HCT116 (cell line): Measurements from ENCODE around the gene ST7L. TPM values are rescaled to one million over a fixed set of nuclear protein-coding genes. Genes with fewer than 3 reads are reported as not detected.

Experiments used
- ATAC-seq: fragments of 200-7000 bp; cut with Tn5 transposase; 2 replicates; pipeline ENCODE4 v1.9.1; 2020; ENCODE audit warnings: mild to moderate bottlenecking, moderate library complexity
- BruUV-seq: library from RNA; stranded (reverse); fragments of 400-500 nt; replicated peaks from 2 replicates; lab custom pipeline; 2021; lab: Mats Ljungman, UMichigan
- CTCF ChIA-PET: fragments of 300-600 bp; sonication (Branson Sonifier 250); formaldehyde crosslinking; loops from one replicate; lab custom pipeline; 2021; ENCODE audit warnings: antibody characterized with exemption; lab: Charles Lee
- POLR2A ChIA-PET: fragments of 300-600, 350-600 bp; sonication (Branson Sonifier 250); formaldehyde crosslinking; loops from one replicate; lab custom pipeline; 2021; ENCODE audit warnings: antibody characterized with exemption; lab: Charles Lee
- RAD21 ChIA-PET, 2 experiments: fragments of 300-600 bp; sonication (Branson Sonifier 250); formaldehyde crosslinking; loops; one replicate each; lab custom pipeline; 2023; ENCODE audit warnings: low total read pairs in 2 of 2; ENCODE audit not compliant: uncharacterized antibody in 2 of 2, unreplicated experiment in 2 of 2, low non-redundant PET in 1 of 2; lab: Charles Lee
- DNase-seq: peaks from one replicate; pipeline ENCODE4 v3.0.0-alpha.2; 2010; ENCODE audit warnings: low read depth, low spot score
- H2AFZ ChIP-seq: fragments of 200-600 bp; shearing (Covaris generic), sonication (generic); 2 replicates; pipeline ENCODE4 v1.6.1; 2017; ENCODE audit warnings: low read depth, mixed run types, mixed read lengths, antibody characterized with exemption, low read length; ENCODE audit not compliant: poor library complexity, severe bottlenecking
- H3K27ac ChIP-seq: 2 replicates; pipeline ENCODE4 v1.5.1; 2012; ENCODE audit warnings: low read depth, low read length
- H3K27me3 ChIP-seq: fragments of 200-600 bp; sonication (generic); 2 replicates; pipeline ENCODE4 v1.6.1; 2016; ENCODE audit warnings: mixed run types, low read length, mixed read lengths; ENCODE audit not compliant: insufficient read depth
- H3K36me3 ChIP-seq, 2 experiments: fragments of 200-500 bp in 1 of 2; fragments of 200-600 bp in 1 of 2; sonication (Bioruptor generic) in 1 of 2; sonication (generic) in 1 of 2; 2 replicates each; pipeline versions ENCODE4 v1.5.1 to v1.6.1; 2014 to 2016; ENCODE audit warnings: low read length in 2 of 2, inconsistent platforms in 1 of 2, mixed read lengths in 1 of 2, mixed run types in 1 of 2; ENCODE audit not compliant: insufficient read depth in 2 of 2, control insufficient read depth in 1 of 2
- H3K4me1 ChIP-seq, 2 experiments: fragments of 200-600 bp in 1 of 2; sonication (generic) in 1 of 2; 2 replicates each; pipeline versions ENCODE4 v1.5.1 to v1.6.1; 2012 to 2017; ENCODE audit warnings: low read length in 2 of 2, inconsistent platforms in 1 of 2, mild to moderate bottlenecking in 1 of 2, mixed read lengths in 1 of 2, mixed run types in 1 of 2, moderate library complexity in 1 of 2; ENCODE audit not compliant: insufficient read depth in 2 of 2, control insufficient read depth in 1 of 2
- H3K4me2 ChIP-seq: fragments of 200-600 bp; sonication (generic); 2 replicates; pipeline ENCODE4 v1.6.1; 2017; ENCODE audit warnings: mixed run types, low read length, mixed read lengths
- H3K4me3 ChIP-seq, 2 experiments: fragments of 200-600 bp in 1 of 2; sonication (generic) in 1 of 2; replicated peaks in 1 of 2; 2 replicates each; pipeline ENCODE4 v1.5.1; 2011 to 2016; ENCODE audit warnings: low read length in 2 of 2, control low read depth in 1 of 2, low read depth in 1 of 2, mild to moderate bottlenecking in 1 of 2, mixed read lengths in 1 of 2, mixed run types in 1 of 2
- H3K79me2 ChIP-seq: fragments of 200-600 bp; sonication (generic); 2 replicates; pipeline ENCODE4 v1.6.1; 2017; ENCODE audit warnings: mild to moderate bottlenecking, mixed run types, low read length, moderate library complexity, mixed read lengths; ENCODE audit not compliant: insufficient read depth
- H3K9ac ChIP-seq: fragments of 200-600 bp; sonication (generic); 2 replicates; pipeline ENCODE4 v1.6.1; 2016; ENCODE audit warnings: low read length, mixed read lengths
- H3K9me2 ChIP-seq: fragments of 200-600 bp; sonication (generic), shearing (Covaris generic); 2 replicates; pipeline ENCODE4 v1.6.1; 2017; ENCODE audit warnings: mixed run types, mild to moderate bottlenecking, moderate library complexity; ENCODE audit not compliant: insufficient read depth
- H3K9me3 ChIP-seq, 2 experiments: fragments of 200-500 bp in 1 of 2; fragments of 200-600 bp in 1 of 2; sonication (Bioruptor generic) in 1 of 2; sonication (generic) in 1 of 2; 2 replicates each; pipeline ENCODE4 v1.6.1; 2014 to 2017; ENCODE audit warnings: low read length in 2 of 2, mixed read lengths in 2 of 2, inconsistent platforms in 1 of 2, low read depth in 1 of 2, mild to moderate bottlenecking in 1 of 2, mixed run types in 1 of 2, moderate library complexity in 1 of 2; ENCODE audit not compliant: control insufficient read depth in 1 of 2, insufficient read depth in 1 of 2
- H4K20me1 ChIP-seq: fragments of 200-600 bp; sonication (generic), shearing (Covaris generic); 2 replicates; pipeline ENCODE4 v1.6.1; 2017; ENCODE audit warnings: mixed run types, mild to moderate bottlenecking, moderate library complexity; ENCODE audit not compliant: insufficient read depth
- ATF3 ChIP-seq: IDR thresholded peaks from 2 replicates; pipeline ENCODE4 v1.6.1; 2012
- CBX3 ChIP-seq: IDR thresholded peaks from 2 replicates; pipeline ENCODE4 v1.6.1; 2012; ENCODE audit warnings: low read depth
- CEBPB ChIP-seq: IDR thresholded peaks from 2 replicates; pipeline ENCODE4 v1.6.1; 2012; ENCODE audit warnings: low read depth
- EGR1 ChIP-seq: IDR thresholded peaks from 2 replicates; pipeline ENCODE4 v1.6.1; 2012; ENCODE audit warnings: low read depth
- ELF1 ChIP-seq: IDR thresholded peaks from 2 replicates; pipeline ENCODE4 v1.6.1; 2012; ENCODE audit warnings: low read depth, borderline replicate concordance
- EZH2 ChIP-seq: fragments of 200-600 bp; sonication (generic); IDR thresholded peaks from 2 replicates; pipeline ENCODE4 v1.6.1; 2017; ENCODE audit warnings: antibody characterized with exemption, mixed run types
- FOSL1 ChIP-seq: IDR thresholded peaks from 2 replicates; pipeline ENCODE4 v1.6.1; 2012; ENCODE audit warnings: low read depth
- JUND ChIP-seq: IDR thresholded peaks from 2 replicates; pipeline ENCODE4 v1.6.1; 2012
- POLR2A ChIP-seq: IDR thresholded peaks from 2 replicates; pipeline ENCODE4 v1.7.0; 2011; ENCODE audit warnings: borderline replicate concordance; ENCODE audit not compliant: insufficient read depth, insufficient read length; ENCODE audit errors: extremely low read depth
- POLR2AphosphoS5 ChIP-seq: IDR thresholded peaks from 2 replicates; pipeline ENCODE4 v1.6.1; 2011; ENCODE audit warnings: mild to moderate bottlenecking, low read depth, low read length, moderate library complexity
- REST ChIP-seq: IDR thresholded peaks from 2 replicates; pipeline ENCODE4 v1.6.1; 2012; ENCODE audit warnings: low read depth
- SP1 ChIP-seq: IDR thresholded peaks from 2 replicates; pipeline ENCODE4 v1.6.1; 2012; ENCODE audit warnings: low read depth
- SRF ChIP-seq: IDR thresholded peaks from 2 replicates; pipeline ENCODE4 v1.6.1; 2012; ENCODE audit warnings: low read depth
- TCF7L2 ChIP-seq: IDR thresholded peaks from 2 replicates; pipeline ENCODE4 v1.7.0; 2011; ENCODE audit warnings: borderline replicate concordance, inconsistent platforms; ENCODE audit not compliant: insufficient read depth, insufficient read length; ENCODE audit errors: extremely low read depth
- YY1 ChIP-seq: IDR thresholded peaks from 2 replicates; pipeline ENCODE4 v1.6.1; 2011; ENCODE audit warnings: low read length, low read depth, moderate library complexity, mild to moderate bottlenecking; ENCODE audit not compliant: insufficient replicate concordance; ENCODE audit errors: extremely low read depth
- ZBTB33 ChIP-seq: IDR thresholded peaks from 2 replicates; pipeline ENCODE4 v1.6.1; 2011; ENCODE audit warnings: mild to moderate bottlenecking, low read length, moderate library complexity; ENCODE audit not compliant: insufficient replicate concordance; ENCODE audit errors: extremely low read depth
- ZFX ChIP-seq: fragments of 450-650 bp; IDR thresholded peaks from 2 replicates; pipeline ENCODE4 v1.6.1; 2017
- ZNF274 ChIP-seq: fragments of 200-500 bp; sonication (Bioruptor generic); IDR thresholded peaks from 2 replicates; pipeline ENCODE4 v1.6.1; 2014; ENCODE audit warnings: mild to moderate bottlenecking, low read depth, low read length, inconsistent platforms
- intact Hi-C: fragments of 100-400 bp; cut with micrococcal nuclease; formaldehyde crosslinking; loops from 2 replicates; pipeline ENCODE4 v1.10.0; 2022
- total RNA-seq: library from RNA; stranded (reverse); gene quantifications from one replicate; pipeline ENCODE4 v1.2.1, GENCODE V29; 2021; ENCODE audit not compliant: unreplicated experiment
- TF ChIP-seq, protein P1 (sequence below), 3 experiments: fragments of 200-600 bp in 1 of 3; sonication (generic) in 1 of 3; IDR thresholded peaks in 2 of 3; conservative IDR thresholded peaks in 1 of 3; 2 replicates each; pipeline ENCODE4 v1.5.1; 2012 to 2017; ENCODE audit warnings: low read depth in 2 of 3, low read length in 2 of 3, antibody characterized with exemption in 1 of 3, borderline replicate concordance in 1 of 3, control low read depth in 1 of 3, mild to moderate bottlenecking in 1 of 3, mixed read lengths in 1 of 3, mixed run types in 1 of 3, moderate library complexity in 1 of 3; ENCODE audit not compliant: insufficient read depth in 1 of 3
- TF ChIP-seq, protein P2 (sequence below): IDR thresholded peaks from 2 replicates; pipeline ENCODE4 v1.6.1; 2012

Gene ST7L
- total RNA-seq, 1 experiment from 2014 or later = 19.9 TPM

- H3K27ac ChIP-seq = no peak overlapping the region
- H3K4me3 ChIP-seq = no peak overlapping the region
- ATAC-seq = no peak
- H3K9me3 ChIP-seq = no peaks in the 10 kb centered on the region
- H4K20me1 ChIP-seq = no peaks in the 10 kb centered on the region
- no peak for DNase-seq
- POLR2A ChIA-PET = interaction anchor here (0.7 kb wide), 1 partner anchor 27 kb away, joined by 3 read pairs; no protein-coding TSS in a partner anchor
- H3K4me1 ChIP-seq = no peaks in the 10 kb centered on the region
- BruUV-seq = no TSS peak
- no peak overlapping the region for H3K4me2 ChIP-seq
- TF ChIP-seq FOSL1 = no peak
- no peak for TF ChIP-seq ZFX
- no peak for TF ChIP-seq EGR1
- TF ChIP-seq TCF7L2 = no peak
- TF ChIP-seq REST = no peak
- TF ChIP-seq CBX3 = no peak
- TF ChIP-seq POLR2AphosphoS5 = no peak
- TF ChIP-seq EZH2 = no peak
- no peak for TF ChIP-seq ZBTB33
- TF ChIP-seq, protein P1, sequence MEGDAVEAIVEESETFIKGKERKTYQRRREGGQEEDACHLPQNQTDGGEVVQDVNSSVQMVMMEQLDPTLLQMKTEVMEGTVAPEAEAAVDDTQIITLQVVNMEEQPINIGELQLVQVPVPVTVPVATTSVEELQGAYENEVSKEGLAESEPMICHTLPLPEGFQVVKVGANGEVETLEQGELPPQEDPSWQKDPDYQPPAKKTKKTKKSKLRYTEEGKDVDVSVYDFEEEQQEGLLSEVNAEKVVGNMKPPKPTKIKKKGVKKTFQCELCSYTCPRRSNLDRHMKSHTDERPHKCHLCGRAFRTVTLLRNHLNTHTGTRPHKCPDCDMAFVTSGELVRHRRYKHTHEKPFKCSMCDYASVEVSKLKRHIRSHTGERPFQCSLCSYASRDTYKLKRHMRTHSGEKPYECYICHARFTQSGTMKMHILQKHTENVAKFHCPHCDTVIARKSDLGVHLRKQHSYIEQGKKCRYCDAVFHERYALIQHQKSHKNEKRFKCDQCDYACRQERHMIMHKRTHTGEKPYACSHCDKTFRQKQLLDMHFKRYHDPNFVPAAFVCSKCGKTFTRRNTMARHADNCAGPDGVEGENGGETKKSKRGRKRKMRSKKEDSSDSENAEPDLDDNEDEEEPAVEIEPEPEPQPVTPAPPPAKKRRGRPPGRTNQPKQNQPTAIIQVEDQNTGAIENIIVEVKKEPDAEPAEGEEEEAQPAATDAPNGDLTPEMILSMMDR (IDR thresholded peaks at IDR 0.05 in 2 of 3, conservative IDR thresholded peaks at IDR 0.05 in 1 of 3; ENCODE audit: borderline replicate concordance in 1 of 3, insufficient read depth in 1 of 3, low read depth in 2 of 3, low read length in 2 of 3) = no peak
- no peak for TF ChIP-seq ELF1
- TF ChIP-seq, protein P2, sequence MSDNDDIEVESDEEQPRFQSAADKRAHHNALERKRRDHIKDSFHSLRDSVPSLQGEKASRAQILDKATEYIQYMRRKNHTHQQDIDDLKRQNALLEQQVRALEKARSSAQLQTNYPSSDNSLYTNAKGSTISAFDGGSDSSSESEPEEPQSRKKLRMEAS = no peak
- TF ChIP-seq YY1 = no peak
- no peak for TF ChIP-seq SRF
- TF ChIP-seq SP1 = no peak
- TF ChIP-seq POLR2A = no peak
- no peak for TF ChIP-seq ZNF274
- TF ChIP-seq CEBPB = no peak
- no peak for TF ChIP-seq ATF3
- TF ChIP-seq JUND = no peak
- no peak overlapping the region for H3K9ac ChIP-seq
- no peak overlapping the region for H2AFZ ChIP-seq
- H3K79me2 ChIP-seq = no peaks in the 10 kb centered on the region
- intact Hi-C loops = no loop called here
- RAD21 ChIA-PET = no interaction called here
- H3K9me2 ChIP-seq = no peaks in the 10 kb centered on the region
- CTCF ChIA-PET = no interaction called here
- no peaks in the 10 kb centered on the region for H3K27me3 ChIP-seq
- no peaks in the 10 kb centered on the region for H3K36me3 ChIP-seq
These were observed 125.6 kb downstream of the ST7L start for GRCh38 chr1:112493351-112493750.
